ENCODE data around the gene ZNF135.

- no peak for TF ChIP-seq CTCF (conservative IDR thresholded peaks at IDR 0.05; ENCODE audit: low read depth, low read length)
- no peak for TF ChIP-seq EZH2 (IDR thresholded peaks at IDR 0.05; ENCODE audit: low read length, unreplicated experiment)
Observed at GRCh38 chr19:58010507-58010906, 48.6 kb upstream of the ZNF135 start.

Data from PC-3 (cell line).